Neural cell (in vitro differentiated cells): ENCODE results near the gene ZNF107. TPM values are rescaled to one million over a fixed set of nuclear protein-coding genes. Genes with fewer than 3 reads are reported as not detected.

ENCODE experiments used
- H2AFZ ChIP-seq: fragments of 200-600, 300-800 bp; sonication (generic), shearing (Covaris generic); 2 replicates; pipeline ENCODE4 v1.6.0; 2014; ENCODE audit warnings: low read depth, mild to moderate bottlenecking, antibody characterized with exemption, low read length, moderate library complexity
- H3F3A ChIP-seq: fragments of 200-600 bp; shearing (Covaris generic); 2 replicates; pipeline ENCODE4 v1.6.1; 2016; ENCODE audit warnings: mild to moderate bottlenecking, moderate library complexity, mixed read lengths, antibody characterized with exemption, low read length; ENCODE audit not compliant: insufficient read depth, poor library complexity, severe bottlenecking
- H3K27ac ChIP-seq: fragments of 200-600, 300-800 bp; sonication (generic), shearing (Covaris generic); 2 replicates; pipeline ENCODE4 v1.5.1; 2014; ENCODE audit warnings: mild to moderate bottlenecking, low read length, moderate library complexity
- H3K27me3 ChIP-seq: fragments of 300-800, 200-600 bp; sonication (generic), shearing (Covaris generic); 2 replicates; pipeline ENCODE4 v1.6.0; 2014; ENCODE audit warnings: mild to moderate bottlenecking, low read depth, low read length, moderate library complexity; ENCODE audit not compliant: insufficient read depth
- H3K36me3 ChIP-seq: fragments of 300-800, 200-600 bp; sonication (generic), shearing (Covaris generic); 2 replicates; pipeline ENCODE4 v1.5.1; 2014; ENCODE audit warnings: mild to moderate bottlenecking, antibody characterized with exemption, low read length, moderate library complexity; ENCODE audit not compliant: insufficient read depth
- H3K4me2 ChIP-seq: fragments of 300-800, 200-600 bp; sonication (generic), shearing (Covaris generic); 2 replicates; pipeline ENCODE4 v1.6.0; 2014; ENCODE audit warnings: mild to moderate bottlenecking, low read length
- H3K4me3 ChIP-seq: fragments of 300-800, 200-600 bp; sonication (generic), shearing (Covaris generic); 2 replicates; pipeline ENCODE4 v1.5.1; 2014; ENCODE audit warnings: mild to moderate bottlenecking, low read length, moderate library complexity
- H3K79me2 ChIP-seq: fragments of 200-600 bp; shearing (Covaris generic); replicated peaks from 2 replicates; pipeline ENCODE4 v1.6.0; 2014; ENCODE audit warnings: mild to moderate bottlenecking, low read length, moderate library complexity; ENCODE audit not compliant: insufficient read depth
- H3K9ac ChIP-seq: fragments of 300-800, 200-600 bp; sonication (generic), shearing (Covaris generic); 2 replicates; pipeline ENCODE4 v1.6.1; 2016; ENCODE audit warnings: mild to moderate bottlenecking, low read length, mixed read lengths
- H3K9me2 ChIP-seq: fragments of 200-600 bp; shearing (Covaris generic); 2 replicates; pipeline ENCODE4 v1.6.1; 2016; ENCODE audit warnings: mild to moderate bottlenecking, low read length, mixed read lengths; ENCODE audit not compliant: insufficient read depth
- H3K9me3 ChIP-seq: fragments of 200-600, 300-800 bp; sonication (generic), shearing (Covaris generic); 2 replicates; pipeline ENCODE4 v1.6.1; 2016; ENCODE audit warnings: mild to moderate bottlenecking, mixed run types, low read length, moderate library complexity, mixed read lengths
- H4K20me1 ChIP-seq: fragments of 200-600 bp; shearing (Covaris generic); 2 replicates; pipeline ENCODE4 v1.6.1; 2016; ENCODE audit warnings: mild to moderate bottlenecking, mixed run types; ENCODE audit not compliant: insufficient read depth
- EP300 ChIP-seq: fragments of 450-650 bp; conservative IDR thresholded peaks from 2 replicates; pipeline ENCODE4 v1.6.1; 2014; ENCODE audit warnings: antibody characterized with exemption, mild to moderate bottlenecking, moderate library complexity; ENCODE audit not compliant: poor library complexity, severe bottlenecking
- EZH2 ChIP-seq: fragments of 200-600, 300-800 bp; shearing (Covaris generic), sonication (generic); IDR thresholded peaks from 2 replicates; pipeline ENCODE4 v1.6.1; 2014; ENCODE audit warnings: antibody characterized with exemption, low read length, borderline replicate concordance, mild to moderate bottlenecking; ENCODE audit not compliant: insufficient read depth, poor library complexity, severe bottlenecking
- MXI1 ChIP-seq: fragments of 450-650 bp; conservative IDR thresholded peaks from 2 replicates; pipeline ENCODE4 v1.6.1; 2014; ENCODE audit warnings: antibody characterized with exemption, mild to moderate bottlenecking; ENCODE audit not compliant: poor library complexity, severe bottlenecking
- POLR2AphosphoS5 ChIP-seq: IDR thresholded peaks from 2 replicates; pipeline ENCODE4 v1.6.1; 2012
- RAD21 ChIP-seq: fragments of 450-650 bp; conservative IDR thresholded peaks from 2 replicates; pipeline ENCODE4 v1.6.1; 2014; ENCODE audit warnings: antibody characterized with exemption, mild to moderate bottlenecking, moderate library complexity
- SMC3 ChIP-seq: fragments of 450-650 bp; conservative IDR thresholded peaks from 2 replicates; pipeline ENCODE4 v1.6.1; 2014; ENCODE audit warnings: antibody characterized with exemption, mild to moderate bottlenecking, moderate library complexity; ENCODE audit not compliant: poor library complexity
- TAF1 ChIP-seq: IDR thresholded peaks from 2 replicates; pipeline ENCODE4 v1.6.1; 2012; ENCODE audit warnings: low read depth
- polyA plus RNA-seq: library from polyadenylated mRNA; depleted of rRNA; stranded (reverse); fragments of >200 nt; gene quantifications from 2 replicates; pipeline ENCODE4 v1.2.3, GENCODE V29; 2014
- TF ChIP-seq, protein P1 (sequence below): fragments of 450-650 bp; IDR thresholded peaks from 2 replicates; pipeline ENCODE4 v1.5.1; 2014; ENCODE audit warnings: antibody characterized with exemption, mild to moderate bottlenecking, moderate library complexity; ENCODE audit not compliant: poor library complexity, severe bottlenecking
- TF ChIP-seq, protein P2 (sequence below): IDR thresholded peaks from 2 replicates; pipeline ENCODE4 v1.6.1; 2012; ENCODE audit warnings: borderline replicate concordance

The ZNF107 gene
- polyA plus RNA-seq, 1 donor from 2014 or later, result 7.9 TPM

DNA sequence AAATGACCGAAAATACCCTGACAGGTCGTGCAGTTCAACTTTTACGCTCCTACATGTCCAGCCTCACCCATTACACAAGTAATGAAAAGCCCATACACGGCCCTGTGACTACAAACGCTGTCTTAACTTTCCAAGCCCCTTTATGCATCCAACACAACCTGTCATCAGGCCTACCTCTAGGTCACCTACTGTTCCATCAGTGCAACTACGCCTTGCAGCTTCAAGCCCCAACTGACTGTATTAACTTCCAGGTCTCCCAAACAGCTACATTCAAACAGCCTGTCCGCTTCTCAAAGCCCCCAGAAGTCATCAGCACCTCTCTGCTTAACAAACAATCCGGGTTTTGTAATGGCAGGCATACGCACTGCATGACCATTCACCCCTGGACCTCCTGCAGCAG, 19.2 kb downstream of the ZNF107 start:
- no peaks in the 10 kb centered on the region for H3F3A ChIP-seq
- no peak overlapping the region for H3K9ac ChIP-seq
- no peaks in the 10 kb centered on the region for H4K20me1 ChIP-seq
- peaks cover 25% of the 10 kb centered on the region for H3K36me3 ChIP-seq
- no peak overlapping the region for H2AFZ ChIP-seq
- peaks cover 20% of the 10 kb centered on the region for H3K9me3 ChIP-seq
- no peak overlapping the region for H3K4me3 ChIP-seq
- peaks cover 2% of the 10 kb centered on the region for H3K79me2 ChIP-seq
- H3K27me3 ChIP-seq, result no peaks in the 10 kb centered on the region
- H3K27ac ChIP-seq, result no peak overlapping the region
- H3K4me2 ChIP-seq, result no peak overlapping the region
- TF ChIP-seq, protein P1, sequence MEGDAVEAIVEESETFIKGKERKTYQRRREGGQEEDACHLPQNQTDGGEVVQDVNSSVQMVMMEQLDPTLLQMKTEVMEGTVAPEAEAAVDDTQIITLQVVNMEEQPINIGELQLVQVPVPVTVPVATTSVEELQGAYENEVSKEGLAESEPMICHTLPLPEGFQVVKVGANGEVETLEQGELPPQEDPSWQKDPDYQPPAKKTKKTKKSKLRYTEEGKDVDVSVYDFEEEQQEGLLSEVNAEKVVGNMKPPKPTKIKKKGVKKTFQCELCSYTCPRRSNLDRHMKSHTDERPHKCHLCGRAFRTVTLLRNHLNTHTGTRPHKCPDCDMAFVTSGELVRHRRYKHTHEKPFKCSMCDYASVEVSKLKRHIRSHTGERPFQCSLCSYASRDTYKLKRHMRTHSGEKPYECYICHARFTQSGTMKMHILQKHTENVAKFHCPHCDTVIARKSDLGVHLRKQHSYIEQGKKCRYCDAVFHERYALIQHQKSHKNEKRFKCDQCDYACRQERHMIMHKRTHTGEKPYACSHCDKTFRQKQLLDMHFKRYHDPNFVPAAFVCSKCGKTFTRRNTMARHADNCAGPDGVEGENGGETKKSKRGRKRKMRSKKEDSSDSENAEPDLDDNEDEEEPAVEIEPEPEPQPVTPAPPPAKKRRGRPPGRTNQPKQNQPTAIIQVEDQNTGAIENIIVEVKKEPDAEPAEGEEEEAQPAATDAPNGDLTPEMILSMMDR, result no peak
- TF ChIP-seq POLR2AphosphoS5 (no peak), EP300 (no peak), RAD21 (no peak), MXI1 (no peak)
- TF ChIP-seq, protein P2, sequence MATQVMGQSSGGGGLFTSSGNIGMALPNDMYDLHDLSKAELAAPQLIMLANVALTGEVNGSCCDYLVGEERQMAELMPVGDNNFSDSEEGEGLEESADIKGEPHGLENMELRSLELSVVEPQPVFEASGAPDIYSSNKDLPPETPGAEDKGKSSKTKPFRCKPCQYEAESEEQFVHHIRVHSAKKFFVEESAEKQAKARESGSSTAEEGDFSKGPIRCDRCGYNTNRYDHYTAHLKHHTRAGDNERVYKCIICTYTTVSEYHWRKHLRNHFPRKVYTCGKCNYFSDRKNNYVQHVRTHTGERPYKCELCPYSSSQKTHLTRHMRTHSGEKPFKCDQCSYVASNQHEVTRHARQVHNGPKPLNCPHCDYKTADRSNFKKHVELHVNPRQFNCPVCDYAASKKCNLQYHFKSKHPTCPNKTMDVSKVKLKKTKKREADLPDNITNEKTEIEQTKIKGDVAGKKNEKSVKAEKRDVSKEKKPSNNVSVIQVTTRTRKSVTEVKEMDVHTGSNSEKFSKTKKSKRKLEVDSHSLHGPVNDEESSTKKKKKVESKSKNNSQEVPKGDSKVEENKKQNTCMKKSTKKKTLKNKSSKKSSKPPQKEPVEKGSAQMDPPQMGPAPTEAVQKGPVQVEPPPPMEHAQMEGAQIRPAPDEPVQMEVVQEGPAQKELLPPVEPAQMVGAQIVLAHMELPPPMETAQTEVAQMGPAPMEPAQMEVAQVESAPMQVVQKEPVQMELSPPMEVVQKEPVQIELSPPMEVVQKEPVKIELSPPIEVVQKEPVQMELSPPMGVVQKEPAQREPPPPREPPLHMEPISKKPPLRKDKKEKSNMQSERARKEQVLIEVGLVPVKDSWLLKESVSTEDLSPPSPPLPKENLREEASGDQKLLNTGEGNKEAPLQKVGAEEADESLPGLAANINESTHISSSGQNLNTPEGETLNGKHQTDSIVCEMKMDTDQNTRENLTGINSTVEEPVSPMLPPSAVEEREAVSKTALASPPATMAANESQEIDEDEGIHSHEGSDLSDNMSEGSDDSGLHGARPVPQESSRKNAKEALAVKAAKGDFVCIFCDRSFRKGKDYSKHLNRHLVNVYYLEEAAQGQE, result no peak
- no peaks in the 10 kb centered on the region for H3K9me2 ChIP-seq

DNA sequence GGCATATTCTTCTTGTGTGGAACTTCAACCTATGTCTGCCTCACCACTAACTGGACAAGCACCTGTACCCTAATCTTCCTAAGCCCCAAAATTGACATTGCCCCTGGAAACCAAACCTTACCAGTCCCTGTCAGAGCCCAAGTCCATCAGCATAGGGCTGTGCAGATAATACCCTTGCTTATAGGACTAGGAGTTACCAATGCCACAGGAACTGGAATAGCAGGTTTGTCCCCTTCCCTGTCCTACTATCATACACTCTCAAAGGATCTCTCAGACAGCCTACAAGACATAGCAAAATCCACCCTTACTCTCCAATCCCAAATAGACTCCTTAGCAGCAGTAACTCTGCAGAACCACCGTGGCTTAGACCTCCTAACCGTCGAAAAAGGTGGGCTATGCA, 19.8 kb downstream of the ZNF107 start:
- H3K9me3 ChIP-seq, result peaks cover 19% of the 10 kb centered on the region
- no peak for TF ChIP-seq MXI1
- TF ChIP-seq SMC3, result no peak
- no peak for TF ChIP-seq EZH2
- TF ChIP-seq, protein P2, result no peak
- no peak for TF ChIP-seq POLR2AphosphoS5
- no peak for TF ChIP-seq EP300
- TF ChIP-seq TAF1, result no peak
- TF ChIP-seq, protein P1, result no peak
- TF ChIP-seq RAD21, result no peak
- H3K9me2 ChIP-seq, result no peaks in the 10 kb centered on the region

More for the DNA sequence above, 19.8 kb downstream of the ZNF107 start:
- Histone ChIP-seq H3K4me3 (no peak overlapping the region), H3K27ac (no peak overlapping the region), H4K20me1 (no peaks in the 10 kb centered on the region), H3K4me2 (no peak overlapping the region), H3K9ac (no peak overlapping the region), H3F3A (no peaks in the 10 kb centered on the region), H3K27me3 (no peaks in the 10 kb centered on the region), H3K36me3 (peaks cover 25% of the 10 kb centered on the region), H3K79me2 (peaks cover 2% of the 10 kb centered on the region), H2AFZ (no peak overlapping the region)
